MM.1S (cell line): ENCODE results near the gene TMEM14A.

Experiments used
- DNase-seq: peaks from one replicate; pipeline ENCODE4 v3.0.0-alpha.2; 2015
- H2AFZ ChIP-seq: fragments of 300-600 bp; sonication (generic); 2 replicates; pipeline ENCODE4 v1.6.0; 2016; ENCODE audit warnings: antibody characterized with exemption, low read length
- H3F3A ChIP-seq: fragments of 300-600 bp; sonication (generic); 2 replicates; pipeline ENCODE4 v1.6.1; 2016; ENCODE audit warnings: mild to moderate bottlenecking, antibody characterized with exemption, low read length, moderate library complexity, mixed read lengths; ENCODE audit not compliant: insufficient read depth
- H3K27ac ChIP-seq: fragments of 300-600 bp; sonication (generic); 2 replicates; pipeline ENCODE4 v1.5.1; 2016; ENCODE audit warnings: mild to moderate bottlenecking, low read length
- H3K27me3 ChIP-seq: fragments of 300-600 bp; sonication (generic); replicated peaks from 2 replicates; pipeline ENCODE4 v1.6.0; 2016; ENCODE audit warnings: low read length; ENCODE audit not compliant: insufficient read depth
- H3K36me3 ChIP-seq: fragments of 300-600 bp; sonication (generic); replicated peaks from 2 replicates; pipeline ENCODE4 v1.6.1; 2016; ENCODE audit warnings: mild to moderate bottlenecking, low read length, mixed read lengths; ENCODE audit not compliant: insufficient read depth
- H3K4me1 ChIP-seq: fragments of 300-600 bp; sonication (generic); 2 replicates; pipeline ENCODE4 v1.6.1; 2016; ENCODE audit warnings: low read length, mixed read lengths
- H3K4me2 ChIP-seq: fragments of 300-600 bp; sonication (generic); 2 replicates; pipeline ENCODE4 v1.6.0; 2016; ENCODE audit warnings: low read depth, low read length
- H3K4me3 ChIP-seq: fragments of 300-600 bp; sonication (generic); 2 replicates; pipeline ENCODE4 v1.5.1; 2016; ENCODE audit warnings: low read length, mixed read lengths
- H3K79me2 ChIP-seq: fragments of 300-600 bp; sonication (generic); 2 replicates; pipeline ENCODE4 v1.6.1; 2016; ENCODE audit warnings: mixed run types, low read length, mixed read lengths
- H3K9ac ChIP-seq: fragments of 300-600 bp; sonication (generic); 2 replicates; pipeline ENCODE4 v1.6.1; 2016; ENCODE audit warnings: low read length, mixed read lengths
- H3K9me2 ChIP-seq: fragments of 300-600 bp; sonication (generic); replicated peaks from 2 replicates; pipeline ENCODE4 v1.6.1; 2016; ENCODE audit warnings: mild to moderate bottlenecking, low read length, mixed read lengths; ENCODE audit not compliant: insufficient read depth
- H3K9me3 ChIP-seq: fragments of 300-600 bp; sonication (generic); replicated peaks from 2 replicates; pipeline ENCODE4 v1.6.1; 2016; ENCODE audit warnings: mild to moderate bottlenecking, low read length, mixed read lengths; ENCODE audit not compliant: insufficient read depth
- H4K20me1 ChIP-seq: fragments of 300-600 bp; sonication (generic); 2 replicates; pipeline ENCODE4 v1.6.1; 2016; ENCODE audit warnings: mild to moderate bottlenecking, low read length, moderate library complexity, mixed read lengths; ENCODE audit not compliant: insufficient read depth
- EZH2 ChIP-seq: fragments of 300-600 bp; sonication (generic); optimal IDR thresholded peaks from 2 replicates; pipeline ENCODE3; 2017; ENCODE audit warnings: low read depth, mild to moderate bottlenecking, antibody characterized with exemption, low read length, mixed read lengths
- EZH2phosphoT487 ChIP-seq: fragments of 300-600 bp; sonication (generic); IDR thresholded peaks from 2 replicates; pipeline ENCODE4 v1.6.1; 2018; ENCODE audit warnings: antibody characterized with exemption, low read length
- TF ChIP-seq, protein P1 (sequence below): fragments of 300-600 bp; sonication (generic); IDR thresholded peaks from 2 replicates; pipeline ENCODE4 v1.5.1; 2016; ENCODE audit warnings: antibody characterized with exemption, low read length, mixed read lengths

The TMEM14A gene

GRCh38 chr6:52657870-52658269 is 13.0 kb upstream of the TMEM14A start:
- Histone ChIP-seq H3K4me1 (peaks cover 2% of the 10 kb centered on the region), H3K9me3 (no peaks in the 10 kb centered on the region), H3K4me3 (no peak overlapping the region), H3K79me2 (no peaks in the 10 kb centered on the region), H3F3A (0 out of 2 replicates have a peak, but pooled peaks cover 4% of the 10 kb centered on the region), H3K27me3 (no peaks in the 10 kb centered on the region), H4K20me1 (no peaks in the 10 kb centered on the region), H3K4me2 (no peak overlapping the region), H3K9me2 (no peaks in the 10 kb centered on the region), H3K9ac (no peak overlapping the region), H3K36me3 (no peaks in the 10 kb centered on the region), H3K27ac (no peak overlapping the region), H2AFZ (no peak overlapping the region)
- no peak for DNase-seq
- TF ChIP-seq EZH2 (no peak), EZH2phosphoT487 (no peak)
- TF ChIP-seq, protein P1, sequence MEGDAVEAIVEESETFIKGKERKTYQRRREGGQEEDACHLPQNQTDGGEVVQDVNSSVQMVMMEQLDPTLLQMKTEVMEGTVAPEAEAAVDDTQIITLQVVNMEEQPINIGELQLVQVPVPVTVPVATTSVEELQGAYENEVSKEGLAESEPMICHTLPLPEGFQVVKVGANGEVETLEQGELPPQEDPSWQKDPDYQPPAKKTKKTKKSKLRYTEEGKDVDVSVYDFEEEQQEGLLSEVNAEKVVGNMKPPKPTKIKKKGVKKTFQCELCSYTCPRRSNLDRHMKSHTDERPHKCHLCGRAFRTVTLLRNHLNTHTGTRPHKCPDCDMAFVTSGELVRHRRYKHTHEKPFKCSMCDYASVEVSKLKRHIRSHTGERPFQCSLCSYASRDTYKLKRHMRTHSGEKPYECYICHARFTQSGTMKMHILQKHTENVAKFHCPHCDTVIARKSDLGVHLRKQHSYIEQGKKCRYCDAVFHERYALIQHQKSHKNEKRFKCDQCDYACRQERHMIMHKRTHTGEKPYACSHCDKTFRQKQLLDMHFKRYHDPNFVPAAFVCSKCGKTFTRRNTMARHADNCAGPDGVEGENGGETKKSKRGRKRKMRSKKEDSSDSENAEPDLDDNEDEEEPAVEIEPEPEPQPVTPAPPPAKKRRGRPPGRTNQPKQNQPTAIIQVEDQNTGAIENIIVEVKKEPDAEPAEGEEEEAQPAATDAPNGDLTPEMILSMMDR = no peak

GRCh38 chr6:52661551-52661950 is 9.4 kb upstream of the TMEM14A start:
- H3K4me3 ChIP-seq = no peak overlapping the region
- no peaks in the 10 kb centered on the region for H3K9me3 ChIP-seq
- peaks cover 28% of the 10 kb centered on the region for H3K79me2 ChIP-seq
- peaks cover 6% of the 10 kb centered on the region for H3K4me1 ChIP-seq
- H3F3A ChIP-seq = peaks cover 20% of the 10 kb centered on the region
- H3K4me2 ChIP-seq = no peak overlapping the region
- H3K36me3 ChIP-seq = no peaks in the 10 kb centered on the region
- H3K9ac ChIP-seq = no peak overlapping the region
- no peaks in the 10 kb centered on the region for H3K27me3 ChIP-seq
- H4K20me1 ChIP-seq = no peaks in the 10 kb centered on the region
- H3K27ac ChIP-seq = no peak overlapping the region
- H3K9me2 ChIP-seq = no peaks in the 10 kb centered on the region
- no peak for DNase-seq
- no peak overlapping the region for H2AFZ ChIP-seq
- TF ChIP-seq, protein P1 = no peak
- TF ChIP-seq EZH2phosphoT487 (no peak), EZH2 (no peak)

DNA sequence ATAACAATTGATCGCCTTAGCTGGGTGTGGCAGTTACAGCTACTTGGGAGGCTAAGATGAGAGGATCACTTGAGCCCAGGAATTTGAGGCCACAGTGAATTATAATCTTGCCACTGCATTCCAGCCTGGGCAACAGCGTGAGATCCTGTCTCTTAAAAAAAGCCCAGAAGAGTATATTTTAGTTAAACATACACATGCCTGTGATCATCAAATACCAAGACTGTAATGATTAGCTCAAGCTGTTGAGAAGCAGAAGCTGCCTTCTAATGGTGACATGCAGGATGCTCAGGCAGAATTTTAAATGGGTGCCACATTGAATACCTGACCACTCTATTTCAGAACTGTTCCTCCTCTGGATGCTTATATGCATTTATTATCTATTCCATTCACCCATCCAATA is 8.9 kb upstream of the TMEM14A start:
- H3K36me3 ChIP-seq = 0 out of 2 replicates have a peak, but pooled peaks cover 4% of the 10 kb centered on the region
- H4K20me1 ChIP-seq = no peaks in the 10 kb centered on the region
- no peaks in the 10 kb centered on the region for H3K9me3 ChIP-seq
- no peak for DNase-seq
- TF ChIP-seq EZH2 = no peak
- H3K4me1 ChIP-seq = peaks cover 8% of the 10 kb centered on the region
- no peak overlapping the region for H2AFZ ChIP-seq
- no peak overlapping the region for H3K4me2 ChIP-seq
- no peak overlapping the region for H3K4me3 ChIP-seq
- no peaks in the 10 kb centered on the region for H3K27me3 ChIP-seq
- no peaks in the 10 kb centered on the region for H3K9me2 ChIP-seq
- H3K79me2 ChIP-seq = peaks cover 33% of the 10 kb centered on the region
- no peak overlapping the region for H3K9ac ChIP-seq
- peaks cover 24% of the 10 kb centered on the region for H3F3A ChIP-seq
- no peak overlapping the region for H3K27ac ChIP-seq

GRCh38 chr6:52663120-52663935 is 7.6 kb upstream of the TMEM14A start:
- Histone ChIP-seq H3K27me3 (no peaks in the 10 kb centered on the region), H3K27ac (peak overlapping the region; percentile 82; the same call in 1 of the 2 replicates), H2AFZ (peak overlapping the region; percentile 65), H3K4me3 (peak overlapping the region; percentile 92), H3K9me2 (no peaks in the 10 kb centered on the region), H3K4me1 (peaks cover 21% of the 10 kb centered on the region), H3K9ac (peak overlapping the region; percentile 97), H3F3A (peaks cover 37% of the 10 kb centered on the region), H3K9me3 (no peaks in the 10 kb centered on the region), H3K4me2 (peak overlapping the region; percentile 90), H3K79me2 (peaks cover 46% of the 10 kb centered on the region), H3K36me3 (0 out of 2 replicates have a peak, but pooled peaks cover 4% of the 10 kb centered on the region), H4K20me1 (no peaks in the 10 kb centered on the region)
- DNase-seq = peak; percentile 69
- TF ChIP-seq, protein P1 = peak; percentile 78
- no peak for TF ChIP-seq EZH2
- TF ChIP-seq EZH2phosphoT487 = no peak
